Endothelial cell of umbilical vein (primary cell): ENCODE data around the gene MBOAT2.

Experiments
- EZH2 ChIP-seq: IDR thresholded peaks from 2 replicates; pipeline ENCODE4 v1.6.1; 2012; ENCODE audit warnings: borderline replicate concordance, low read depth, mild to moderate bottlenecking, moderate library complexity, low read length, inconsistent platforms; ENCODE audit not compliant: severe bottlenecking
- JUN ChIP-seq: IDR thresholded peaks from 2 replicates; pipeline ENCODE4 v1.6.1; 2011; ENCODE audit warnings: borderline replicate concordance, low read depth; ENCODE audit not compliant: insufficient read length, insufficient read depth
- POLR2A ChIP-seq: IDR thresholded peaks from 2 replicates; pipeline ENCODE4 v1.6.1; 2012; ENCODE audit warnings: low read depth, mild to moderate bottlenecking, control low read depth, low read length
- POLR2AphosphoS5 ChIP-seq: IDR thresholded peaks from 2 replicates; pipeline ENCODE4 v1.6.1; 2012; ENCODE audit warnings: low read depth, mild to moderate bottlenecking, control low read depth, low read length, moderate library complexity; ENCODE audit not compliant: insufficient read depth
- TF ChIP-seq, protein P1 (sequence below), 2 donors: IDR thresholded peaks; 1 replicate in 1 of 2; 2 replicates in 1 of 2; pipeline ENCODE4 v1.5.1; 2011; ENCODE audit warnings: low read length in 2 of 2, mild to moderate bottlenecking in 2 of 2, moderate library complexity in 2 of 2, control low read depth in 1 of 2, inconsistent platforms in 1 of 2, low read depth in 1 of 2; ENCODE audit not compliant: insufficient read depth in 1 of 2; ENCODE audit errors: extremely low read depth in 1 of 2
- TF ChIP-seq, protein P2 (sequence below): IDR thresholded peaks from 2 replicates; pipeline ENCODE4 v1.6.1; 2011; ENCODE audit not compliant: insufficient read depth, insufficient read length

DNA sequence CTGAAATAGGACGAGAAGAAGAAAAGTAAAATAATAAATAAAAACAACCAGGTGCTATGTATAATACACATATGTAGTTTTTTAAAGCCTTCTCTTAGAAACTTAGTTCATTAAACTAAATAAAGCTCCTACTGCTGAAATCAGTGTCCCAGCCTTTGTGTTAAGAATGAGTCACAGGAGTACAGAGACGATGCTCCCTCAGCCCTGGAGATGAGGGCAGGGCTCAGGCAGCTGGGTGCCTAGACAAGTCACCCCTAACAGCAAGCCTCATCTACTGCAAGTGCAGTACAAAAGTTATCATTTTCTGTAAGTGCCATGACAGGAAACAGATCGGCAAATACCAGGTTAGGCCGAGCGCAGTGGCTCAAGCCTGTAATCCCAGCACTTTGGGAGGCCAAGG is 184.3 kb downstream of the MBOAT2 start:
- TF ChIP-seq EZH2 (no peak), POLR2A (no peak), POLR2AphosphoS5 (no peak), JUN (no peak)
- TF ChIP-seq, protein P1, sequence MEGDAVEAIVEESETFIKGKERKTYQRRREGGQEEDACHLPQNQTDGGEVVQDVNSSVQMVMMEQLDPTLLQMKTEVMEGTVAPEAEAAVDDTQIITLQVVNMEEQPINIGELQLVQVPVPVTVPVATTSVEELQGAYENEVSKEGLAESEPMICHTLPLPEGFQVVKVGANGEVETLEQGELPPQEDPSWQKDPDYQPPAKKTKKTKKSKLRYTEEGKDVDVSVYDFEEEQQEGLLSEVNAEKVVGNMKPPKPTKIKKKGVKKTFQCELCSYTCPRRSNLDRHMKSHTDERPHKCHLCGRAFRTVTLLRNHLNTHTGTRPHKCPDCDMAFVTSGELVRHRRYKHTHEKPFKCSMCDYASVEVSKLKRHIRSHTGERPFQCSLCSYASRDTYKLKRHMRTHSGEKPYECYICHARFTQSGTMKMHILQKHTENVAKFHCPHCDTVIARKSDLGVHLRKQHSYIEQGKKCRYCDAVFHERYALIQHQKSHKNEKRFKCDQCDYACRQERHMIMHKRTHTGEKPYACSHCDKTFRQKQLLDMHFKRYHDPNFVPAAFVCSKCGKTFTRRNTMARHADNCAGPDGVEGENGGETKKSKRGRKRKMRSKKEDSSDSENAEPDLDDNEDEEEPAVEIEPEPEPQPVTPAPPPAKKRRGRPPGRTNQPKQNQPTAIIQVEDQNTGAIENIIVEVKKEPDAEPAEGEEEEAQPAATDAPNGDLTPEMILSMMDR (IDR thresholded peaks at IDR 0.05; ENCODE audit: extremely low read depth in 1 of 2, insufficient read depth in 1 of 2, low read depth in 1 of 2, low read length in 2 of 2), result no peak
- TF ChIP-seq, protein P2, sequence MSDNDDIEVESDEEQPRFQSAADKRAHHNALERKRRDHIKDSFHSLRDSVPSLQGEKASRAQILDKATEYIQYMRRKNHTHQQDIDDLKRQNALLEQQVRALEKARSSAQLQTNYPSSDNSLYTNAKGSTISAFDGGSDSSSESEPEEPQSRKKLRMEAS, result no peak
